ENCODE data around the gene TCFL5.

The TCFL5 gene

DNA sequence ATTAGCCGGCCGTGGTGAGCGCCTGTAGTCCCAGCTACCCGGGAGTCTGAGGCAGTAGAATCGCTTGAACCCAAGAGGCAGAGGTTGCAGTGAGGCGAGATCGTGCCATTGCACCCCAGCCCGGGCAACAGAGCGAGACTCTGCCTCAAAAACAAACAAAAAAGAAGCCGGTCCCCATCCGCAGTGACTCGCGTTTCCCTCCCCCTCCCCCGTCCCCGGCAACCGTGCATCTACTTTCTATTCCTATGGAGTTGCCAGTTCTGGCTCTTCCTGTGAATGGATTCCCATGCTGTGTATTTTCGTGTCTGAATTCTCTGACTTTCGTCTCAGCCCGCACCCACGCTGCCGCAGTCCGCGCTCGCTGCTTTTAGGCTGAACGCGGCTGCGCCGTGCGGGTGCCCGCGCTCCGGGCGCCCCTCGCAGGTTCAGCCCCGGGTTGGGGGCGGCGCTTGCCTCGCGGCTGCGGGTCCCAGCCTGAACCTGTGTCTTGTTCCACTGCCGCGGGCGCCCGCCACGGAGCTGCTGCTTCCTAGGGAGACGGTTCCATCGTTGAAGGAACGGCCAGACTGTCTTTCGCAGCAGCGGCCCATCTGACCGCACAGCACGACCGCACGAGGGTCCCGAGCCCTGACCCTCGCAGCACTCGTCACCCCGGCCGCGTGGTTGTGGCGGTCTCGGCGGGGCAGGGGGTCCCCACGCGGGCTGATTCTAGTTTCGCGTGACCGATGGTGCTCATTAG, 66.4 kb downstream of the TCFL5 start:
- no CpG with 5 or more reads among the region's 68 CpGs for WGBS (ENCODE audit: insufficient coverage, insufficient read length)
- Histone ChIP-seq H3K36me3 (ENCODE audit: control insufficient read depth, insufficient read depth, low read length) (peaks cover 12% of the 10 kb centered on the region; the same call in 1 of the 2 replicates), H3K4me3 (ENCODE audit: low read length) (peak overlapping the region; percentile 34; the same call in 1 of the 2 replicates), H3K9me3 (ENCODE audit: control insufficient read depth, insufficient read depth, low read length) (no peaks in the 10 kb centered on the region), H3K4me1 (ENCODE audit: control insufficient read depth, insufficient read depth, low read length) (peaks cover 4% of the 10 kb centered on the region), H3K27me3 (ENCODE audit: control insufficient read depth, insufficient read depth, low read length) (no peaks in the 10 kb centered on the region), H3K27ac (ENCODE audit: low read length) (no peak overlapping the region)
- DNase-seq (ENCODE audit: low read depth, low spot score) = no peak

GRCh38 chr20:62794007-62794724, 67.5 kb downstream of the TCFL5 start:
- Histone ChIP-seq H3K9me3 (ENCODE audit: control insufficient read depth, insufficient read depth, low read length) (no peaks in the 10 kb centered on the region), H3K4me3 (ENCODE audit: low read length) (peak overlapping the region; percentile 25; the same call in 1 of the 2 replicates), H3K27me3 (ENCODE audit: control insufficient read depth, insufficient read depth, low read length) (no peaks in the 10 kb centered on the region), H3K4me1 (ENCODE audit: control insufficient read depth, insufficient read depth, low read length) (peaks cover 4% of the 10 kb centered on the region), H3K36me3 (ENCODE audit: control insufficient read depth, insufficient read depth, low read length) (peaks cover 9% of the 10 kb centered on the region; the same call in 1 of the 2 replicates), H3K27ac (ENCODE audit: low read length) (no peak overlapping the region)
- DNase-seq (ENCODE audit: low read depth, low spot score) = peak; percentile 80
- WGBS (ENCODE audit: insufficient coverage, insufficient read length) = no CpG with 5 or more reads among the region's 69 CpGs

- Histone ChIP-seq H3K4me3 (ENCODE audit: low read length) (no peak overlapping the region), H3K27me3 (ENCODE audit: control insufficient read depth, insufficient read depth, low read length) (no peaks in the 10 kb centered on the region), H3K4me1 (ENCODE audit: control insufficient read depth, insufficient read depth, low read length) (peaks cover 4% of the 10 kb centered on the region), H3K27ac (ENCODE audit: low read length) (no peak overlapping the region), H3K36me3 (ENCODE audit: control insufficient read depth, insufficient read depth, low read length) (peaks cover 6% of the 10 kb centered on the region; the same call in 1 of the 2 replicates), H3K9me3 (ENCODE audit: control insufficient read depth, insufficient read depth, low read length) (no peaks in the 10 kb centered on the region)
- DNase-seq (ENCODE audit: low read depth, low spot score) = no peak
- WGBS (ENCODE audit: insufficient coverage, insufficient read length) = no CpG with 5 or more reads among the region's 7 CpGs
Observed at GRCh38 chr20:62793757-62794006, 67.9 kb downstream of the TCFL5 start.

DNA sequence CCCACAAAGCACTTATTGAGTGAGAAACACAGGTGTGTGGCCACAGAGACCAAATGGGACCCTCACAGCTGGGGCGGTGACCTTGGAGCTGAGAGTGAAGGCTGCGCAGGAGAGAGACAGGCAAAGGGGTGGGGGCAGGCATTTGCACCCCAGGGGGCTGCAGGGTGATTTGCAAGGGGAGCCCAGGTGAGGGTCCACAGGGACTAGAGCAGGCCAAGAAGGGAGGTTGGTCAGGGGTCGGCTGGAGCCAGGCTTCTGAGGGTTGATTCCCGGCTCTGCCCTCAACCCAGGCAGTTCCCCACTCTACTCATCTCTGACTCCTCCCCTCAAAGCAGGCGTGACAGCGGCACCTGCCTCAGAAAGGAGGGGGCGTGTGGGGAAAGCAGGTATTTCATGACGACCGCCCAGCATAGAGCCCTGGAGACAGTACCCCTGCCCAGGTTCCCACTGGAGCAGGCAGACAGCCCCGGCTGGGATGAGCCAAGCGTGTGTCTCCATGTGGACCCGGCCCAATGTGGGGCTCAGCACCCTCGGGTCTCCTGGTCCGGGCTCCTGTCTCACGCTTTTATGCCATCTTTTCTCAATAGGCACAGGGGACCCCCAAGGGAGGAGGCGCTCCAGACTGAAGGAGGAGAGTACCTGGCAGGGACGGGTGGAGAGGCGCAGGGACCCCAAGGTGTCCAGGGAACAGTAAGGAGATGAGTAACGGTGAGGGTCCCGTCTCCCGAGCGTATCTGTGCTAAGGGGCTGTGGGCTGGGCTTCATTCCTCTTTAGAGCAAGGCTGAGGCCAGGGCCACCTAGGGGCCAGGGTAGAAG, 68.5 kb downstream of the TCFL5 start:
- no peak overlapping the region for H3K4me3 ChIP-seq (ENCODE audit: low read length)
- no peaks in the 10 kb centered on the region for H3K9me3 ChIP-seq (ENCODE audit: control insufficient read depth, insufficient read depth, low read length)
- no CpG with 5 or more reads among the region's 22 CpGs for WGBS (ENCODE audit: insufficient coverage, insufficient read length)
- H3K4me1 ChIP-seq (ENCODE audit: control insufficient read depth, insufficient read depth, low read length) = peaks cover 4% of the 10 kb centered on the region
- H3K27ac ChIP-seq (ENCODE audit: low read length) = no peak overlapping the region
- no peaks in the 10 kb centered on the region for H3K27me3 ChIP-seq (ENCODE audit: control insufficient read depth, insufficient read depth, low read length)
- H3K36me3 ChIP-seq (ENCODE audit: control insufficient read depth, insufficient read depth, low read length) = 0 out of 2 replicates have a peak, but pooled peaks cover under 1% of the 10 kb centered on the region
- no peak for DNase-seq (ENCODE audit: low read depth, low spot score)

DNA sequence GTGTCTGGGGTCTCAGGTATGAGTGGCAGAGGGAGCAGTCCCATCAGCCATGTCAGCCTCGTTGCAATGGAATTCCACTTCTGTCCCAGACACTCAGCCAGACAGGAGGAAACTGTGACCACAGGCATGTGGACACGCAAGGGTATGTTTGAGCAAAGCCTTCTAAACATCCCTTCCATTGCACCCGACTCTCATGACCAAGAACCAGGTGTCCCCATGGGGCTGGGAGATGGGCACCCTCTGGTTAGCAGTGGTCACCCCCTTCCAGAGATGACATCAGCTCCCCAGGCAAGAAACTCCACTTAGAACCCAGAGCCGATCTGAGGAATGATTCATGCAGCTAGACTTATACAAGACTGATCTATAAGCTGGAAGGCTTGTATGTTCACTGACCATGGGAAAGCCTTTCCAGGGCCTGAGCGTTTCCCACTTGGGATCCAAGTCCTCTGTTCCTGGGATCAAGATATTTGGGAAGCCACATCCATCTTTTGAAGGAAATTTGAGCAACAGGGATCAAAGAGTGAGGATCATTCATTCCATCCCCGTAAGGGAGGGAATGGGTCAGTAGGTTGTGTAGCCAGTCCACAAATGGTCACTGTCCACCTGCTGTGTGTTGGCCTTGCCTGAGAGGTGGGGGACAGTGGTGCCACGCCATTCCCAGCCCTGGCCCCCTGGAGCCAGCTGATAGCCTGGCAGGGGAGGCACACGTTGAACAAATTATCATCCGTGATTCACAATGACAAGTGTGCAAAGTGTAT, 69.3 kb downstream of the TCFL5 start:
- Histone ChIP-seq H3K4me1 (ENCODE audit: control insufficient read depth, insufficient read depth, low read length) (peaks cover 4% of the 10 kb centered on the region), H3K4me3 (ENCODE audit: low read length) (no peak overlapping the region), H3K27ac (ENCODE audit: low read length) (no peak overlapping the region), H3K36me3 (ENCODE audit: control insufficient read depth, insufficient read depth, low read length) (no peaks in the 10 kb centered on the region), H3K9me3 (ENCODE audit: control insufficient read depth, insufficient read depth, low read length) (no peaks in the 10 kb centered on the region), H3K27me3 (ENCODE audit: control insufficient read depth, insufficient read depth, low read length) (no peaks in the 10 kb centered on the region)
- WGBS (ENCODE audit: insufficient coverage, insufficient read length) = no CpG with 5 or more reads among the region's 9 CpGs
- DNase-seq (ENCODE audit: low read depth, low spot score) = no peak

- no peak overlapping the region for H3K27ac ChIP-seq (ENCODE audit: low read length)
- H3K4me3 ChIP-seq (ENCODE audit: low read length) = no peak overlapping the region; the same call in 1 of the 2 replicates
- no peak for DNase-seq (ENCODE audit: low read depth, low spot score)
- peaks cover 4% of the 10 kb centered on the region for H3K4me1 ChIP-seq (ENCODE audit: control insufficient read depth, insufficient read depth, low read length)
- H3K27me3 ChIP-seq (ENCODE audit: control insufficient read depth, insufficient read depth, low read length) = no peaks in the 10 kb centered on the region
- no peaks in the 10 kb centered on the region for H3K9me3 ChIP-seq (ENCODE audit: control insufficient read depth, insufficient read depth, low read length)
- no CpG with 5 or more reads among the region's 23 CpGs for WGBS (ENCODE audit: insufficient coverage, insufficient read length)
- H3K36me3 ChIP-seq (ENCODE audit: control insufficient read depth, insufficient read depth, low read length) = no peaks in the 10 kb centered on the region
Observed at GRCh38 chr20:62791301-62792181, 70.1 kb downstream of the TCFL5 start.
